NT2/D1 (cell line): ENCODE results near the gene LEMD3.

ENCODE experiments used
- YY1 ChIP-seq: IDR thresholded peaks from 2 replicates; pipeline ENCODE4 v1.6.1; 2011; ENCODE audit not compliant: insufficient read length, insufficient read depth
- ZNF274 ChIP-seq: IDR thresholded peaks from 2 replicates; pipeline ENCODE4 v1.6.1; 2011; ENCODE audit warnings: mild to moderate bottlenecking, low read depth, low read length

DNA sequence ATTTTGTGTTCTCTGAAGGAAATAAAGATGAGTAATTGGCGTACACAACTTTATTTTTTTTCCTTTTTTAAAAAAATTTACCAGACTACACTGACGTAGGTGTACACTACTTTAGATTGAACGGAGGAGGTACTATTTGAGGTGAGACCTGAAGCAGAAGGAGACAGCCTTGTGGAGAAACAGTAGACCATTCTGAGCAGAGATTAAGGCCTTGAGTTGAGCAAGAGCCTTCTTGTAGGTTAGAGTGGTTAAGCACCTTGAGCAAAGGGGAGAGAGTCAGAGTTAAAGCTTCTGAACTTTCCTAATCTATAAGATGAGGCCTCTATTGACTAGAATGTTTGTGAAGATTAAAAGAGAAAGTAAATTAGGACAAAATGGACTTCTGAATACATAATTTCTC is 2.5 kb downstream of the LEMD3 start:
- TF ChIP-seq YY1 (no peak), ZNF274 (no peak)
